Keratinocyte (primary cell): Measurements from ENCODE around the gene PCSK6. TPM values are rescaled to one million over a fixed set of nuclear protein-coding genes. Genes with fewer than 3 reads are reported as not detected.

Experiments used
- DNase-seq: peaks from one replicate; pipeline ENCODE4 v3.0.0-alpha.2; 2011; ENCODE audit warnings: low read depth, missing footprints, low spot score
- FAIRE-seq: peaks from 2 replicates; lab custom pipeline; 2011; peaks lifted over from hg19 to GRCh38; lab: Jason Lieb, UNC
- H2AFZ ChIP-seq: 2 replicates; pipeline ENCODE4 v1.6.0; 2012; ENCODE audit warnings: low read length, control low read depth, inconsistent platforms; ENCODE audit not compliant: control insufficient read depth
- H3K27ac ChIP-seq: 2 replicates; pipeline ENCODE4 v1.5.1; 2011; ENCODE audit warnings: low read length; ENCODE audit not compliant: control insufficient read depth, insufficient read depth
- H3K27me3 ChIP-seq: 3 replicates; pipeline ENCODE4 v1.6.0; 2011; ENCODE audit warnings: low read length; ENCODE audit not compliant: control insufficient read depth, insufficient read depth; ENCODE audit errors: extremely low read depth
- H3K36me3 ChIP-seq, 2 experiments: 2 replicates in 1 of 2; 3 replicates in 1 of 2; pipeline ENCODE4 v1.5.1; 2011; ENCODE audit warnings: low read length in 2 of 2, mild to moderate bottlenecking in 1 of 2; ENCODE audit not compliant: control insufficient read depth in 2 of 2, insufficient read depth in 2 of 2; ENCODE audit errors: extremely low read depth in 1 of 2
- H3K4me1 ChIP-seq: 3 replicates; pipeline ENCODE4 v1.5.1; 2011; ENCODE audit warnings: low read length; ENCODE audit not compliant: control insufficient read depth, insufficient read depth; ENCODE audit errors: extremely low read depth
- H3K4me2 ChIP-seq: 3 replicates; pipeline ENCODE4 v1.6.0; 2011; ENCODE audit warnings: low read depth, low read length; ENCODE audit not compliant: control insufficient read depth, insufficient read depth; ENCODE audit errors: extremely low read depth
- H3K4me3 ChIP-seq, 3 experiments: fragments of 200-600 bp in 1 of 3; sonication (generic) in 1 of 3; 2 replicates in 2 of 3; 3 replicates in 1 of 3; pipeline ENCODE4 v1.5.1; 2011 to 2016; ENCODE audit warnings: low read length in 3 of 3, mild to moderate bottlenecking in 3 of 3, control low read depth in 2 of 3, inconsistent platforms in 1 of 3, low read depth in 1 of 3, mixed read lengths in 1 of 3, mixed run types in 1 of 3, moderate library complexity in 1 of 3; ENCODE audit not compliant: control insufficient read depth in 2 of 3, insufficient read depth in 2 of 3; ENCODE audit errors: extremely low read depth in 1 of 3
- H3K79me2 ChIP-seq: 2 replicates; pipeline ENCODE4 v1.6.0; 2012; ENCODE audit warnings: low read length; ENCODE audit not compliant: control insufficient read depth, insufficient read depth
- H3K9ac ChIP-seq: 3 replicates; pipeline ENCODE4 v1.6.0; 2011; ENCODE audit warnings: low read length; ENCODE audit not compliant: control insufficient read depth, insufficient read depth; ENCODE audit errors: extremely low read depth
- H3K9me1 ChIP-seq: 3 replicates; pipeline ENCODE4 v1.6.0; 2011; ENCODE audit warnings: low read length; ENCODE audit not compliant: control insufficient read depth, insufficient read depth; ENCODE audit errors: extremely low read depth
- H3K9me3 ChIP-seq: 2 replicates; pipeline ENCODE4 v1.5.1; 2012; ENCODE audit warnings: low read depth, low read length; ENCODE audit not compliant: control insufficient read depth
- H4K20me1 ChIP-seq: 3 replicates; pipeline ENCODE4 v1.6.0; 2011; ENCODE audit warnings: low read length; ENCODE audit not compliant: control insufficient read depth, insufficient read depth; ENCODE audit errors: extremely low read depth
- EZH2 ChIP-seq: IDR thresholded peaks from one replicate; pipeline ENCODE4 v1.6.1; 2012; ENCODE audit warnings: inconsistent platforms, mild to moderate bottlenecking, low read length, moderate library complexity
- dilution Hi-C: fragments of 300-500 bp; cut with MboI; formaldehyde crosslinking; loops from one replicate; pipeline ENCODE4 v1.7.0; 2020; ENCODE audit warnings: low sequenced_read_pairs; ENCODE audit not compliant: extremely low pct_ligation_motif_present
- polyA plus RNA-seq, 5 experiments: library from polyadenylated mRNA; depleted of rRNA in 3 of 5; stranded (reverse) in 3 of 5; stranded (forward) in 1 of 5; unstranded in 1 of 5; fragments of >200 nt; gene quantifications; 1 replicate in 1 of 5; 2 replicates in 3 of 5; 3 replicates in 1 of 5; pipeline versions ENCODE4 v1.2.1 to v1.2.3, GENCODE V29; 2011 to 2012; ENCODE audit warnings: missing spikeins in 2 of 5, low read depth in 1 of 5, low replicate concordance in 1 of 5
- TF ChIP-seq, protein P1 (sequence below), 3 experiments: IDR thresholded peaks in 1 of 3; conservative IDR thresholded peaks in 1 of 3; optimal IDR thresholded peaks in 1 of 3; 2 replicates in 2 of 3; 3 replicates in 1 of 3; pipeline versions ENCODE3 to v1.5.1; 2011; ENCODE audit warnings: low read length in 3 of 3, mild to moderate bottlenecking in 3 of 3, moderate library complexity in 2 of 3, control low read depth in 1 of 3, inconsistent platforms in 1 of 3; ENCODE audit not compliant: insufficient read depth in 2 of 3; ENCODE audit errors: extremely low read depth in 1 of 3

The PCSK6 gene
- polyA plus RNA-seq, 1 donor (not counting 4 experiments of a cell fraction or from before 2014, with no cell fraction given) = 3.1 TPM

DNA sequence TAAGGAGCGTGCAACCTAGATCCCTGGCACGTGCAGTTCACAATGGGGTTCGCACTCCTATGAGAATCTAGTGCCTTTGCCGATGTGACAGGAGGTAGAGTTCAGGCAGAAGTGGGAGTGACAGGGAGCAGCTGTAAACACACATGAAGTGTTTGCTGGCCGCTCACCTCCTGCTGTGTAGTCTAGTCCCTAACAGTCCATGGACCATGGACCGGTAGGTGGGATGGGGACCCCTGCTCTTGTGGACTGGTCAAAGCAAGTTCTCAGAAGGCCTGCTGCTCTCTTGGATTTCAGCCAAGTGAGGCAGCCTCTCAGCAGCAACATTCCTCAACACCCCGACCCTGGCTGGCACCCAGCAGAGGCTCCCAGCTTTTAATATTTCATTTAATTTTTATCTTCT lies 136.3 kb downstream of the PCSK6 start:
- no peaks in the 10 kb centered on the region for H4K20me1 ChIP-seq
- no peak overlapping the region for H2AFZ ChIP-seq
- no peak overlapping the region for H3K4me2 ChIP-seq
- H3K4me1 ChIP-seq = peaks cover 23% of the 10 kb centered on the region
- H3K27me3 ChIP-seq = no peaks in the 10 kb centered on the region
- TF ChIP-seq, protein P1, sequence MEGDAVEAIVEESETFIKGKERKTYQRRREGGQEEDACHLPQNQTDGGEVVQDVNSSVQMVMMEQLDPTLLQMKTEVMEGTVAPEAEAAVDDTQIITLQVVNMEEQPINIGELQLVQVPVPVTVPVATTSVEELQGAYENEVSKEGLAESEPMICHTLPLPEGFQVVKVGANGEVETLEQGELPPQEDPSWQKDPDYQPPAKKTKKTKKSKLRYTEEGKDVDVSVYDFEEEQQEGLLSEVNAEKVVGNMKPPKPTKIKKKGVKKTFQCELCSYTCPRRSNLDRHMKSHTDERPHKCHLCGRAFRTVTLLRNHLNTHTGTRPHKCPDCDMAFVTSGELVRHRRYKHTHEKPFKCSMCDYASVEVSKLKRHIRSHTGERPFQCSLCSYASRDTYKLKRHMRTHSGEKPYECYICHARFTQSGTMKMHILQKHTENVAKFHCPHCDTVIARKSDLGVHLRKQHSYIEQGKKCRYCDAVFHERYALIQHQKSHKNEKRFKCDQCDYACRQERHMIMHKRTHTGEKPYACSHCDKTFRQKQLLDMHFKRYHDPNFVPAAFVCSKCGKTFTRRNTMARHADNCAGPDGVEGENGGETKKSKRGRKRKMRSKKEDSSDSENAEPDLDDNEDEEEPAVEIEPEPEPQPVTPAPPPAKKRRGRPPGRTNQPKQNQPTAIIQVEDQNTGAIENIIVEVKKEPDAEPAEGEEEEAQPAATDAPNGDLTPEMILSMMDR (optimal IDR thresholded peaks at IDR 0.05 in 1 of 3, IDR thresholded peaks at IDR 0.05 in 1 of 3, conservative IDR thresholded peaks at IDR 0.05 in 1 of 3; ENCODE audit: extremely low read depth in 1 of 3, insufficient read depth in 2 of 3, low read length in 3 of 3) = no peak
- TF ChIP-seq EZH2 = no peak
- FAIRE-seq = no peak
- no peaks in the 10 kb centered on the region for H3K9me3 ChIP-seq
- no peak overlapping the region for H3K4me3 ChIP-seq
- no peaks in the 10 kb centered on the region for H3K36me3 ChIP-seq
- H3K9ac ChIP-seq = no peak overlapping the region
- H3K27ac ChIP-seq = no peak overlapping the region
- no peaks in the 10 kb centered on the region for H3K9me1 ChIP-seq
- dilution Hi-C loops = no loop called here
- no peak for DNase-seq
- H3K79me2 ChIP-seq = no peaks in the 10 kb centered on the region

DNA sequence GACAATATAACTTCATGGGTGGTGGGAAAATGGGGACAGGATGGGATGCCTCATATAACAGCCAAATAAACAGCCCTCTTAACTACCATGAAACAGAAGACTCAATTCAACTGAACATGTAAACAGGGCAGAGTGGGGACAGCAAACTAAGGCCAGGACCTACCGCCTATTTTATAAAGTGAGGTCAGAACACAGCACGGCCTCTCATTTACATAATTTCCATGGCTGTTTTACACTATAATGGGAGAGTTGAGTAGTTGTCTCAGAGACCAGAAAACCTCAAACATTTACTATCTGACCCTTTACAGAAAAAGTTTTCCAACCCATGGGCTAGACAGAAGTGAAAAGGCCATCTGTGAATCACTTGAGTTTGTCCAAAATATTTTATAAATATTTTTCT lies 137.8 kb downstream of the PCSK6 start:
- FAIRE-seq = no peak
- H3K9me1 ChIP-seq = no peaks in the 10 kb centered on the region
- dilution Hi-C loops = no loop called here

More for the DNA sequence above, 137.8 kb downstream of the PCSK6 start:
- Histone ChIP-seq H3K36me3 (no peaks in the 10 kb centered on the region), H3K4me2 (no peak overlapping the region), H3K27me3 (no peaks in the 10 kb centered on the region), H3K4me1 (peaks cover 13% of the 10 kb centered on the region), H3K4me3 (no peak overlapping the region), H3K79me2 (no peaks in the 10 kb centered on the region), H3K9me3 (no peaks in the 10 kb centered on the region), H3K27ac (no peak overlapping the region), H4K20me1 (no peaks in the 10 kb centered on the region), H3K9ac (no peak overlapping the region), H2AFZ (no peak overlapping the region)
- TF ChIP-seq, protein P1 (optimal IDR thresholded peaks at IDR 0.05 in 1 of 3, IDR thresholded peaks at IDR 0.05 in 1 of 3, conservative IDR thresholded peaks at IDR 0.05 in 1 of 3; ENCODE audit: extremely low read depth in 1 of 3, insufficient read depth in 2 of 3, low read length in 3 of 3) = no peak
- TF ChIP-seq EZH2 = no peak
- DNase-seq = no peak
